ENCODE results near the gene ZNF783.

Gene ZNF783

GRCh38 chr7:149283321-149283720, 21.3 kb downstream of the ZNF783 start:
- no peak for DNase-seq

DNA sequence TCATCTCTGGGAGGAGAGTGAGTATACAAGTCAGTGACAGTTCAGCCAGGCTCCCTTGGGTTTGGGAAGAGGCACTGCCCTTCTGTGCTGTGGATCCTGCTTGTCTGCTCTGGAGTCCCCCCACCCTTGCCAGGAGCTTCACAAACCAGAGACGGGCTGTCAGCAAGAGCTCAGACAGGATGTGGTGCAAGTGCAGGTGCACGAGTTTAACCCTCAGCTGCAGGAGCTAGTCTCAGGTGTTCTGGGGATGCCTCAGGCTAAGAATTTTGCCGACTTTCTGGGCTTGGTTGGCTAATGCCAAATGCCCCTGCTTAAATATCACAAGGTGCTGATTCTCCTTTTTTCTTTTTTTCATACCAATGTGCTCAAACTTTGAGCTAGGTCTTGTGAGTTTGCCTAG, 22.3 kb downstream of the ZNF783 start:
- peak; percentile 39 to 49 for DNase-seq

DNA sequence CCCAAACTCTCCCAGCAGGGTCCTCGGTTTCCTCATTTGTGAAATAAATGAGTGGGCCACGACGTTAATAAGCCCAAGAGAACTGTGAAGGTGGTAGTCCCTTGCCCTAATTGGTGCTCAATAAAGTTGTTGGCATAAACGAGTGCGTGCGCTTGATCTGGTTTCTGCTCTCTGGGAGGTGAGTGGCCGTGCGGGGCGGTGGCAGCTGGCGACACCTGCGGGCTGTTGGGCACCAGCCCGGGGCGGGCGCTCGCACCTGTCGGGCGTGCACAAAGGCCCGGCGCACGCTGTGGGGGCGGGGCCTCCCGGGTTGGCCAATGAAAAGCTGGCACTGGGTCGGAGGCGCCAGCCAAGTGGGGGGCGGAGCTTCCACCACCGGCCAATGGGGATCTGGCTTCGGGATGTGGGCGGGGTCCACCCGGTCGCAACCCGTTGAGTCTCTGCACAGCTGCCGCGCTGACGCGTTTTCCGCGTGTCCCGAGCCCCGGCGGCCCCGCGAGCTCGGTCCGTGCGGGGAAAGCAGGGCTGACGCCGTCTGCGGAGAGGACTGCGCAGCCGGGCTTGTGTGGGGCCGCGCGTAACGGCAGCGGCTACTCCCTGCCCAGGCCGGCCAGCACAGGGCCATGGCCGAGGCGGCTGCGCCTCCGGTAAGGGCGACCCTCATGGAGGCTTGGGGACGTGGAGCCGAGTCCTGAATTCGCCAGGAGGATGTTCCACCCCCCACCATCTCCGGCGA, 23.0 kb downstream of the ZNF783 start:
- DNase-seq = peak; percentile 99

GRCh38 chr7:149285603-149286002, 23.6 kb downstream of the ZNF783 start:
- no peak for DNase-seq

GRCh38 chr7:149286811-149287400, 24.9 kb downstream of the ZNF783 start:
- no peak for DNase-seq

- no peak for DNase-seq
Measured at GRCh38 chr7:149287622-149288021, 25.6 kb downstream of the ZNF783 start.

- no peak for DNase-seq
Measured at GRCh38 chr7:149289262-149289661, 27.3 kb downstream of the ZNF783 start.

DNA sequence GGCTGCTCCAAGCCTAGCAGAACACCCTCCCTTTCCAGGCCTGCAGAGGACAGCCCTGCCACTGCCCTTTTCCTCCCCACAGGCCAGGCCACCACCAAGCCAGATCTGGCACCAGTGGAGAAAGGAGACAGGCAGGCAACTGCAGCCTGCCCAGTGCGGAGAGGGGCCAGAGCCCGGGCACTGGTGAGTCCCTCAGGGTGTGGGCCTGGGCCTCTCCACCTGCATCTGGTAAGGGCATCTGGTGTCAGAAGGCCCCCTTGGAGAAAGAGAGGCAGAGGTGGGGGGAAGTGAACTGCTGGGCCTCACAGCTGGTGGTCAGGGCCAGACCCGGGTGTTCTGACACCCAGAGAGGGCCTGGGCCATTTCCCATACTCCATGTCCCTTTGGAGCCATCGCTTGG, 27.9 kb downstream of the ZNF783 start:
- no peak for DNase-seq

DNA sequence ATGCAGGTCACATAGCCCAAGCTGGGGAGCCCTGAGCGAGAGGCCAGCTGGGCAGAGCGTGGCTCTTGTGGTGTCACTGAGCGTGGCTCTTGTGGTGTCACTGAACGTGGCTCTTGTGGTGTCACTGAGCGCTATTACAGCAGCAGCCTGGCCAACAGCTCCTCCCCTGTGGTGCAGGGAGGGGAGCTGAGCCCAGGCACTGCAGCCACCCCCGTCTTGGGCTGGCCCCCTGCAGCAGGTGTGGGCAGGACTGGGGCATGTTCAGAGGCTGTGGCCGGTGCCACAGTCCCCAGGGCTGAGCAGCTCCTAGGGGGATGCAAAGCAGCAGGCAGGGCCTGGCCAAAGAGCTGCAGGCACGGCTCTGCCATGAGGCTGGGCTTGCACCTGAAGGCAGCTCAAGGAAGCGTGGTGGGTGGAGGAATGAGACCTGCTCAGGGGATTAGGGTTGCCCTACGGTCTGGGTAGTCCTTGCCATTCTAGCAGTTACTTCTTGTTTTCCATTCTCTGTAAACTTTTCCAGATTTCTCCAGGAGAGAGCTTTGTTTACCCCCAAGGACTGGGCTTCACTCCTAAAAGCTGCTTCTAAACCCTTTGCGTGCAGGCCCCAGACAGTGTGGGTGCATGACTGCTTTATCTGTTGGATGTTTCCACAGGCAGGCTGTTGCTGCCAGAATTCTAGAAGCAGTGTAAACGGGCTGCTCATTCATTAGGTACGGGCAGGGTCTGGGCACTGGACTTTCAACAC, 29.2 kb downstream of the ZNF783 start:
- DNase-seq = no peak

DNA sequence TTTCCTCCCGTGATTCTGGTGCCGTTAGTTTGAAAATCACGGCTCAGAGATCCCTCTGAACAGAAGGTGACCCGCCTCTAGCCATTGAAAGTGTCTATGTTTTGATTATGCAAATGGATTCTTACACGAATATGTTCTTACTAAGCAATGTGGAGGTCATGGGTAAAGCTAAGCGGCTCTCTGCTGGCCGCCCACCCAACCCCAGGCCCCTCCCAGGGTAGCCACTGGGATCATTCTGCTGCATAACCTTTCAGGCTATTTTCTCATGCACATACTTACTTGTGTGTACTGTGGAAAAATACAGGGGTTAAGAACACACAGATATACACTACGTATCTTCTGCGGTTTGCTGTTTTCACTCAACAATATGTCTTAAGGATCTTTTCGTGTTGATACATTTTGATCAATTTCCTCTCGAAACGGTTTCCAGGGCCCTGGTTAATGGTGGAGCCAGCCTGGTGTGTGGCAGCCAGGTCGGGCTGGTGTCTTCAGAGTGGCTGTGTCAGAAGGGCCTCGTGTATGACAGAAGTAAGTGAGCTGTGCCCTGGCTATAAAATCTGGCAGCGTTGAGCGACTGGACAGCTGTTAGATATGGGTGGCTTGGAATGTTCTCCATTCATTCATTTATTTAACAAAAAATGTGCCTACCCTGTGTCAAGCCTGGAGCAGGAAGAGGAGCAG, 29.9 kb downstream of the ZNF783 start:
- DNase-seq = no peak

DNA sequence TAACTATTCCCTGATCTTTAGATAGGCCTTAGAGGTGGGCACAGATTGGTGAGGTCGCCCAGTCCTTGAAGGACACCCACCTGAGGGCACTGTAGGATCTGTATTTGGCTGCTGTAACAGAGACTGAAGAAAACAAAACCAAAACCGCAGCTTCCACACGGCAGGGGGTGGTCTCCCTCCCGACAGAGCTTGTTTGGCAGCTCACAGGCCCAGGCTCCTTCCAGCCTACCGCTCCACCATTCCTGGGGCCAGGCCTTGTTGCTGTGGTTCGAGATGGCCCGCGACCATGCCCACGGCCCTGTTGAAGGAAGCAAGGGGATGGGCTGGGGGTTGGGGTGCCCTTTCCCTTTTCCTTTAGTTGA, 30.4 kb downstream of the ZNF783 start:
- DNase-seq = no peak

DNA sequence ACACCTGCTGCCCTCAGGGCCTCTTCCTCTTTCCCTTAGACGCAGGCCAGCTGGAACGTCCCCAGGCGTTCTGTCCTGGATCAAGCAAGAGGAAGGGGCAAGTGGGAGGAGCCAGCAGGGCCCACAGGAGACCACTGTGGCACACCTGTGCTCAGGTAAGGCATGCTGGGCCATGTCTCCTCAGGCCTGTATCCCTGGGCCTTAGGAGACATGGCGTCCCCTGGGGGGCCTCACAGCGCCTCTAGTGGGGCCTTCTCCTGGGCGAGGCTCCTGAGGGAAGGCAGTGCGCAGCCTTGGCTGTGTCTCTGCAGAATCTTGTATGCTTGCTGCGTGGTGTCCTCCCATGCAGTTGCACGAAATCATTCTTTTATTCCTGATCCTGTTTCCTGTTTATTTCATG, 31.3 kb downstream of the ZNF783 start:
- DNase-seq = no peak

DNA sequence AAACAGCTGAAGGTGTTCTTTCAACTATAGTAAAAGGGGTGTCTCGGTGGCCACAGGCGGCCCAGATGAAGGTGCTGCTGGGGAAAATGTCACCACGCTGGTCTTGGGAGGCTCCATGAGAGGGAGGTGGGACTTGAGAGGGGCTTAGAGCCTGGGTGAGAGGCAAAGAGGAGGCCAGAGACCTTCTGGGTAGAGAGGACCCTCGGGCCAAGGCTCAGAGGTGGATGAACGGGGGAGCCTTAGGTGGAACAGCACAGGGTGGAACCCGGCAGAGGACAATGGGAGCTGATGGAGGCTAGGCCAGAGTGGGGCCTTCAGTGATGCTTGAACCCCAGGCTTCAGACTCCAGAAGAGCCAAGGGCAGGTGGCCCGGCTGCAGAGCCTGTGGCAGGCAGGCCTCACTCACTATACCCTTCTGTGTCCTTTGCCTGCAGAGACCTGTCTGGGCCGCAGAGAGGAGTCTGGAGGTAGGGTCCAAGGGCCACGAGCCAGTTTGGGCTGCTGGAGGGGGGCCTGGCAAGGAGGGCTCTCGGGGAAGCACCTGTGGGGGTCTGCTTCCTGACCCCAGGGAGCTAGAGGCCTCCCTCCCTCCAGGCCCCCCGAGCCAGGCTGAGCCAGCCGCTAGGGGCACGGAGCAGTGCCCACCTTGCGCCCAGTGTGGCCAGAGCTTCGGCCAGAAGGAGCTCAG, 32.1 kb downstream of the ZNF783 start:
- no peak for DNase-seq

GRCh38 chr7:149294634-149295480, 32.9 kb downstream of the ZNF783 start:
- DNase-seq = no peak

DNA sequence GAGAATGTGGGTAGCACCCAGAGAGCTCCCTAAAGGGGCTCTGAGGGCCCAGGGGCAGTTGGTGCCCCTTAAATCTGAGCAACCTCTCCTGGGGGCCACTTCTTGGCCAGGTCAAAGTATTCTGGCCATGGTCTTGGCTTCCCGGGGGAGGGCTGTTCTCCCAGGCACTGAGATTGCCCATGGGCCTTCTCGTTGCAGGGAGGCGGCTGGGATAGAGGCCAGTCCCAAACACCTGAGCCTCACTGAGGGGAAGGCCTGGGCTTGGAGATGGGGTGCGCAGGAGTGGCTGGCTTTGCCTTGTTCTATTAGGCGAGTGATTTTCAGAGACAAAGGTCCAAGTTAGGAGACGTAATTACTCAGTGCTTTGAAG, 33.5 kb downstream of the ZNF783 start:
- no peak for DNase-seq

DNA sequence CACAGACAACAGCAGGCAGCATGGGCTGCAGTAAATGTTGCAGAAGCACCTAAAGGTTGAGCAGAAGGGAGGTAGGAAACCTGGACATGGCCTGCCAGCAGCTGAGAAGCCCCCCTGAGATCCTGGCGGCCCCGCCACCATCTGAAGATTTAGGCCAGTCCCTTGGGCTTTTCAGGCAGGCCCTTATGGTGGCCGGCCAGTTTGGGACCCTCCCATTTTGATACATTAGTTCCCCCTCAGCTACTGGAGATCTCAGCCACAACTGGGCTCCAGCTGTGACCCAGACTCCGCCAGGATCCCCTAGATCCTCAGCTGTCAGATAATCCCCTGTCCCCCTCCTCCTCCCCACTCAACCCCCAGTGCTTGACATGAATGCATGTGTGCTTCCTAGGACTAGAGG, 34.4 kb downstream of the ZNF783 start:
- no peak for DNase-seq

- no peak for DNase-seq
Measured at GRCh38 chr7:149297034-149297755, 35.2 kb downstream of the ZNF783 start.

DNA sequence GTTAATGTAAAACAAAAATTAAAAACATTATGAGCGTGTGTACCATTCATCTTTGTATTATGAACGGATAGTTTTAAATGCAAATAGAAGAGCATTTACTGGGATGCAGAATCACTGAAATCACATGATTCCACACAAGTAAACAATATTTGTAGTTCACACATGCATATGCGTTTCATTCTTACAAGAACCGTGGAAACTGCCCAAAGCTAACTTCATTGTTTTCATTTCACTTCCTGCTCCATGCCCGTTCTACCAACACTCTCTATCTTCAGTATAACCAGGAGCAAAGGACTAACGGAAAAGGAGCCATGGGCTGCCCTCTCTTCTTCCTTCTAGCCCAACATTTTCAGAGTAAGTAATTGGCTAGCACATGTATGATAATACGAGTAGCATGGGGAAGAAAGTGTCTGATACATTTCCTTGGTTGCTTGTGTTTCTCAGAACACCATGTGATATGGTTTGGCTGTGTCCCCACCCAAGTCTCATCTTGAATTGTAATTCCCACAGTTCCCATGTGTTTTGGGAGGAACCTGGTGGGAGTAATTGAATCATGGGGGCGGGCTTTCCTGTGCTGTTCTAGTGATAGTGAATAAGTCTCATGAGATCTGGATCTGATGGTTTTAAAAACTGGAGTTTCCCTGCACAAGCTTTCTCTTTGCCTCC, 38.8 kb downstream of the ZNF783 start:
- no peak for DNase-seq

DNA sequence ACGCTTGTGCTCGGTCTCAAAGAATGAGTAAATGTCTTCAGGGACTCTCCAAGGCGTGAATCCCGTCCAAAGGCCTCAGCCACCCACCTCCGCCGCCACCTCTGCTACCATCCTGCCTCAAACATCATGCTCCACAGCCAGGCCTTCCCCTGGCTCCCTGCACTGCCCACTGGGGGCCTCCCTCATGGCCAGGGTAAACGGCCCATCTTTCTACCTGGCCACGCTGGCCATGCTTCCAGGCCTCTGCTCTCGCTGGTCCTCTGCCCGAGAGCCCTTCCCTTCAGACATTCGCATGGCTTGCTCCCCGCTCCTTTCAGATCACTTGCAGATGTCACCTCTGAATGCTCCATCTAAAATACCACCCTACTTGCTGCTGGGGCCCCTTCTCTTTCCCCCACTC, 40.2 kb downstream of the ZNF783 start:
- no peak for DNase-seq

GRCh38 chr7:149302865-149303264, 40.9 kb downstream of the ZNF783 start:
- DNase-seq = no peak

- no peak for DNase-seq
Measured at GRCh38 chr7:149304006-149304405, 42.0 kb downstream of the ZNF783 start.
